Stimulated activated CD8-positive, alpha-beta memory T cell treated with anti-CD3 and anti-CD28 coated beads, Interleukin-12 subunit alpha, Interleukin-12 subunit beta, amount 100 ng/mL, for 1 hour (primary cell): Measurements from ENCODE around the gene SPAG7.

Experiments
- DNase-seq: peaks from one replicate; pipeline ENCODE4 v3.0.0-alpha.2; 2020; ENCODE audit warnings: low read depth

The SPAG7 gene

GRCh38 chr17:4950075-4950745 is 17.4 kb downstream of the SPAG7 start:
- DNase-seq: no peak

GRCh38 chr17:4949321-4950074 is 18.1 kb downstream of the SPAG7 start:
- DNase-seq: peak; percentile 60

- peak; percentile 50 for DNase-seq
These were observed 18.7 kb downstream of the SPAG7 start for GRCh38 chr17:4948931-4949320.

GRCh38 chr17:4948166-4948930 is 19.3 kb downstream of the SPAG7 start, which contains the start of gene PFN1:
Gene PFN1, minus strand, starts transcription at chr17:4948530. Its CDS starts 136 bp downstream, at chr17:4948394.
- peak; percentile 86 for DNase-seq

- peak; percentile 49 for DNase-seq
These were observed 20.0 kb downstream of the SPAG7 start for GRCh38 chr17:4947411-4948165.

- no peak for DNase-seq
These were observed 20.6 kb downstream of the SPAG7 start for GRCh38 chr17:4947010-4947410.

- DNase-seq: no peak
These were observed 21.2 kb downstream of the SPAG7 start for GRCh38 chr17:4946312-4946976.

- DNase-seq: no peak
These were observed 21.7 kb downstream of the SPAG7 start for GRCh38 chr17:4945944-4946280.

- DNase-seq: peak; percentile 69
These were observed 22.3 kb downstream of the SPAG7 start for GRCh38 chr17:4945176-4945943.

- no peak for DNase-seq
These were observed 23.0 kb downstream of the SPAG7 start for GRCh38 chr17:4944554-4945175.

GRCh38 chr17:4944163-4944553 is 23.5 kb downstream of the SPAG7 start:
- no peak for DNase-seq

GRCh38 chr17:4942760-4943508 is 24.7 kb downstream of the SPAG7 start:
- no peak for DNase-seq

- DNase-seq: no peak
These were observed 26.4 kb downstream of the SPAG7 start for GRCh38 chr17:4941319-4941610.

- DNase-seq: no peak
These were observed 26.9 kb downstream of the SPAG7 start for GRCh38 chr17:4940555-4941318.

GRCh38 chr17:4939796-4940554 is 27.6 kb downstream of the SPAG7 start, which contains the start of the genes RNF167 and SLC25A11:
Gene RNF167, plus strand, starts transcription at chr17:4940268. Its CDS starts 642 bp downstream, at chr17:4940910.
Gene SLC25A11, minus strand, starts transcription at chr17:4940046. Its CDS starts 136 bp downstream, at chr17:4939910.
- peak; percentile 92 for DNase-seq

GRCh38 chr17:4939546-4939795 is 28.1 kb downstream of the SPAG7 start:
- DNase-seq: no peak

- DNase-seq: no peak
These were observed 28.7 kb downstream of the SPAG7 start for GRCh38 chr17:4938688-4939545.
